Spleen (tissue), 7 donors: Measurements from ENCODE around the gene ADPRM.

Experiments used
- POLR2AphosphoS5 ChIP-seq, 3 donors: sonication (generic); formaldehyde crosslinking; IDR thresholded peaks; one replicate each; pipeline ENCODE4 v1.5.1; 2017; ENCODE audit warnings: antibody characterized with exemption in 3 of 3
- TF ChIP-seq, protein P1 (sequence below), 11 experiments: fragments of 200-600 bp in 7 of 11; fragments of 450-650 bp in 4 of 11; sonication (generic) in 4 of 11; IDR thresholded peaks in 8 of 11; conservative IDR thresholded peaks in 3 of 11; 1 replicate in 7 of 11; 2 replicates in 4 of 11; pipeline versions ENCODE4 v1.4.0 to v1.8.0; 2016 to 2021; ENCODE audit warnings: antibody characterized with exemption in 11 of 11, inconsistent platforms in 4 of 11, mild to moderate bottlenecking in 1 of 11
- donor health status: DM: no; HTN: no; CAD: no; lungs with moderate emphysema.
- donor health status: DM: no; HTN: no; CAD: no.
- donor health status: DM: no; HTN: no; CAD: no.

DNA sequence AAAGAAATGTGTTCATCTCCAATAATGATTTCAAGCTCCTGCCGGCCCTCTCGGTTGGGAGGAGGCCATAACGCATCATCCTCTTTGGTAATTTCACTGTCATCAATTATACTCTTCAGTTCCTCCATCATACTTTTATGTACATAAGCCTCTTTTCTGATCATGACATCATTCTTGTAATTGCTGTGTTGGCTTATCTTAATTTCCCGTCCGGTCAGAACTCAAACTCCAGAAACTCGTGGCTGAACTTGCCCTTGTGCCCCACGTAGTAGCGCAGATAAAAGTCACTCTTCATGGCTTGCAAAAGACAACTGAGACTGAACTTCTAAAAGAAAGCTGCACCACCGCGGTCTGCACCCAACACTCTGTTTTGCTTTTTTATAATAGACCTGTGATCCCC is 18.8 kb downstream of the ADPRM start:
- TF ChIP-seq, protein P1, sequence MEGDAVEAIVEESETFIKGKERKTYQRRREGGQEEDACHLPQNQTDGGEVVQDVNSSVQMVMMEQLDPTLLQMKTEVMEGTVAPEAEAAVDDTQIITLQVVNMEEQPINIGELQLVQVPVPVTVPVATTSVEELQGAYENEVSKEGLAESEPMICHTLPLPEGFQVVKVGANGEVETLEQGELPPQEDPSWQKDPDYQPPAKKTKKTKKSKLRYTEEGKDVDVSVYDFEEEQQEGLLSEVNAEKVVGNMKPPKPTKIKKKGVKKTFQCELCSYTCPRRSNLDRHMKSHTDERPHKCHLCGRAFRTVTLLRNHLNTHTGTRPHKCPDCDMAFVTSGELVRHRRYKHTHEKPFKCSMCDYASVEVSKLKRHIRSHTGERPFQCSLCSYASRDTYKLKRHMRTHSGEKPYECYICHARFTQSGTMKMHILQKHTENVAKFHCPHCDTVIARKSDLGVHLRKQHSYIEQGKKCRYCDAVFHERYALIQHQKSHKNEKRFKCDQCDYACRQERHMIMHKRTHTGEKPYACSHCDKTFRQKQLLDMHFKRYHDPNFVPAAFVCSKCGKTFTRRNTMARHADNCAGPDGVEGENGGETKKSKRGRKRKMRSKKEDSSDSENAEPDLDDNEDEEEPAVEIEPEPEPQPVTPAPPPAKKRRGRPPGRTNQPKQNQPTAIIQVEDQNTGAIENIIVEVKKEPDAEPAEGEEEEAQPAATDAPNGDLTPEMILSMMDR (IDR thresholded peaks at IDR 0.05 in 8 of 11, conservative IDR thresholded peaks at IDR 0.05 in 3 of 11): no peak
- peak in 1 of 3 donors; percentile 31 for TF ChIP-seq POLR2AphosphoS5 (IDR thresholded peaks at IDR 0.05)
